HG03064 (cell line): ENCODE measurements around the gene GTF3A.
"Not testable (repeated sequence)": the region's sequence is repeated elsewhere in the genome, so short reads cannot be mapped to it uniquely, and the experiment has no call there.

Experiments
- ATAC-seq: cut with Tn5 transposase; IDR thresholded peaks from one replicate; pipeline ENCODE4 v1.9.1; 2021; ENCODE audit warnings: low read depth; ENCODE audit not compliant: unreplicated experiment

GTF3A gene

GRCh38 chr13:27424246-27425157, at the start of gene GTF3A:
Gene GTF3A, plus strand, starts transcription at chr13:27424619.
- peak; percentile 53 for ATAC-seq

DNA sequence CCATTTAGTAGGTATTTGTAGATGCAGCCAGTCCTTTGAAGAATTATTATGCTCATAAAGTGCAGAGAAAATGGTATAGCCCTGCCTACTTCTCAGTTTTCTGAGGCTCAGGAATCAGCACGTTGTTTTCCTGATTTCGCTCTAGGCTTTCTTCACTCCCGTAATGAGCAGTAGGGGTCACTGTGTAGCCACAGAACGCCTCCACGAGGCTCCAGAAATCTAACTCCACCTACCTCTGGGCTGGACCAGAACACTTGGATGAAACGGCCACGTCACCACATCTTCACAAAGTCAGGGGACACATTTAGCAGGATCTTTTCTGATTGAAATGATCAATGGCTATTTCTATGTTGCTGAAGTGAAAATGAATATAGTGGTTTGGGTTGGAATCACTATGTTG, 49.8 kb upstream of the GTF3A start:
- ATAC-seq: no peak

- ATAC-seq: no peak
Observed at GRCh38 chr13:27375686-27376326, 48.6 kb upstream of the GTF3A start.

DNA sequence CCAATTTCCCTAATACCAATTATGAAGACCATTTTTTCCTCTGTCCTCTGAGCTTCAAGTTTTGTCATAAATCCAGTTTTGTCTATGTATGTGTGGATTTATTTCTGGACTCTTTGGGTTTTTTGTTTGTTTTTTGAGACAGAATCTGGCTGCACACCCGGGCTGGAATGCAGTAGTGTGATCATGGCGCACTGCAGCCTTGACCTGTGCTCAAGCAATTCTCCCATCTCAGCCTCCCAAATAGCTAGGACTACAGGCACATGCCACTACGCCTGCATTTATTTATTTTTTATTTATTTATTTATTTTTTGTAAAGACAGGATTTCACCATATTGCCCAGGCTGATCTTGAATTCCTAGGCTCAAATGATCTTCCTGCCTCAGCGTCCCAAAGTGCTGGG, 45.3 kb upstream of the GTF3A start:
- no peak for ATAC-seq

- ATAC-seq: no peak
Observed at GRCh38 chr13:27379694-27380641, 44.5 kb upstream of the GTF3A start.

GRCh38 chr13:27381601-27382000, 42.8 kb upstream of the GTF3A start:
- no peak for ATAC-seq

- ATAC-seq: no peak
Observed at GRCh38 chr13:27383104-27383921, 41.1 kb upstream of the GTF3A start.

DNA sequence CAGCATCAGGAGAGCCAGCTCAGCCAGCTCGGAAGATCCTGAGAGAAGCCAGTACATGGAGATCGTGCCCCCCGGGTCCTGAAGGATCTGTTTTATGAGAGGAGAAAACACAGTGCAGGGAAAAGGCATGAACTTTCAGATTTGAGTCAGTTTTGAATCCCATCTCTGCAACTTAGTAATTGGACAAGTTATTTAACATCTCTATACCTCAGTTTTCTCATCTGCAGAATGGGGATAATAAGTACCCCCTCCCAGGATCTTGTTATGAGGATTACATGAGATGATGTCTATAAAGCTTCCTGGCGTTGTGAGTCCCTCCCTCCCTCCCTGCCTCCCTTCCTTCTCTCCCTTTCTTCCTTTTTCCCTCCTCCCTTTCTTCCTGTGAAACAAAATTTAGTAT, 40.1 kb upstream of the GTF3A start:
- ATAC-seq: no peak

GRCh38 chr13:27388241-27388640, 36.2 kb upstream of the GTF3A start:
- no peak for ATAC-seq

DNA sequence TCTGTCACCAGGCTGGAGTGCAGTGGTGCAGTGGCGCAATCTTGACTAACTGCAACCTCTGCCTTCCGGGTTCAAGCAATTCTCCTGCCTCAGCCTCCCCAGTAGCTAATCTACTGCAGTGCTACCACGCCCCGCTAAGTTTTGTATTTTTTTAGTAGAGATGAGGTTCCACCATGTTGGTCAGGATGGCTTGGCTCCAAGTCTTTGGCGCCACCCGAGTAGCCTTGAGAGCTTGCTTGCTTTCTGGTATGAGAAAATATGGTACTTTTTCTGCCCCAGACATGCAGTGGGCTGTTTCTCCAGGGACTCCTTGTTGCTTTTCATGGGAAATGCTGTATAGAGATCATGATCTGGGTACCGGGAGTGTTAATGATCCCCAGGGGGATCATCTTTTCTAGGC, 34.5 kb upstream of the GTF3A start:
- ATAC-seq: no peak

GRCh38 chr13:27391471-27391870, 32.9 kb upstream of the GTF3A start:
- ATAC-seq: no peak

DNA sequence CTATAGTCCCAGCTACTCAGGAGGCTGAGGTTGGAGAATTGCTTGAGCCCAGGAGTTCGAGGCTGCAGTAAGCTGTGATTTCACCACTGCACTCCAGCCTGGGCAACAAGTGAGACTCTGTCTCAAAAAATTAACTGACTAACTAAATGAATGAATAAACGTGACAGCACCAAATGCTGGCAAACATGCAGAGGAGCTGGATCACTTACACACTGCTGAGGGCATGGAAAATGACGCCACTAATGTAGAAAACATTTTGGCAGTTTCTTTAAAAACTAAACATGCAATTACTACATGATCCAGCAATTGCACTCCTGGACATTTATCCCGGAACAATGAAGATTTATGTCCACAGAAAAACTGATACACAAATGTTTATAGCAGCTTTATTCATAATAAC, 31.3 kb upstream of the GTF3A start:
- no peak for ATAC-seq

GRCh38 chr13:27395007-27395510, 29.4 kb upstream of the GTF3A start:
- ATAC-seq: no peak

DNA sequence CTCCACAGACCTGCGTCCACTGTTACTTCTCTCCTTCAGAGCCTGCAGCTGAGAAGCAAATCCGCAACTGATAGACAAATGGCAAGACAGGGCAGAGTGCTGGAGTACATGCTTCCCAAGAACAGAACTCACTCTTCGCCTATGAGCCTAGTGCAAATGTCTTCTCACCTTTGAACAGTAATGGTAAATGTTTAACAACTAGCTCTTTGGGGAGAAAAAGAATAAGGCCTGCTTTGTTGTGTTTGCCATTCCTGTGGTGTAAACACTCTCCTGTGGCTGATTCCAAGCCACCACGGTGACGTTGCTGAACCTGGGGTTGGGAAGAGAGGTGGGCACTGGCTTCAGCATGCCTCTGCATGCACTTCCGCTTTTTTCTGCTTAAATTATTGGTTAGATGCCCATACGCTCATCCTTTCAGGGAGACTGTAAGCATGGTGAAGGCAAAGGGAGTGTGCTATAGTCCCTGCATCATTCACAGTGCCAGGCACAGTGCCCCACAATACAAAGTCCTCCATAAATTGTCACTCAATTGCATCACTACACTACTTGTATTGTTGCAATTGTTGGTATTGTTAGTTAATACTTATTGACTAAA, 28.1 kb upstream of the GTF3A start:
- no peak for ATAC-seq

DNA sequence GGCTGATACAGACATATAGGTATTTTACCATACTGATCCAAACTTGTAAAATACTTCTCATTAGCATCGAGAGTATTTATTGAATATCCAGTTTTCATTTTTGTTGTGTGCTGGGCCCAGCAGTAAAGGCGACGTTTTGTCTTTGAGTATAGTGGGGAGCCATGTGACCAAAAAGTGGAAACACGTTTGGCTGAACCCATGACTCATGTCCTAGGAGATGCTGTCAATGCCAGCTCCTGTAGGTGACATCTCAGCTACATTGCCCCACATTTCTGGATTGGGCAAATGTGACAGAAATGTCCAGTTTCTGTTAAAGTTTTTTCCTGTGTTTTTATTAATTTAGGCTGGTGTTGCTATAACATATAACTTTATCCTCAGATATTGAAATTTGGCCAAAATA, 26.1 kb upstream of the GTF3A start:
- ATAC-seq: no peak

DNA sequence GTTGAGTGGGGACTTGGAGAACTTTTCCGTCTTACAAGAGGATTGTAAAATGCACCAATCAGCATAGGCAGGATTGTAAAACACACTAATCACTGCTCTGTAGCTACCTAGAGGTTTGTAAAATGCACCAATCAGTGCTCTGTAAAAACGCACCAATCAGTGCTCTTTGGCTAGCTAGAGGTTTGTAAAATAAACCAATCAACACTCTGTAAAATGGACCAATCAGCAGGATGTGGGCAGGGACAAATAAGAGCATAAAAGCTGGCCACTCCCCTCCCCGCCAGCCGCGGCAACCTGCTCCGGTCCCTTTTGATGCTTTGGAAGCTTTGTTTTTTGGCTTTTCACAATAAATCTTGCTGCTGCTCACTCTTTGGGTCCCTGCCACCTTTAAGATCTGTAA, 24.0 kb upstream of the GTF3A start:
- not testable (repeated sequence) for ATAC-seq

DNA sequence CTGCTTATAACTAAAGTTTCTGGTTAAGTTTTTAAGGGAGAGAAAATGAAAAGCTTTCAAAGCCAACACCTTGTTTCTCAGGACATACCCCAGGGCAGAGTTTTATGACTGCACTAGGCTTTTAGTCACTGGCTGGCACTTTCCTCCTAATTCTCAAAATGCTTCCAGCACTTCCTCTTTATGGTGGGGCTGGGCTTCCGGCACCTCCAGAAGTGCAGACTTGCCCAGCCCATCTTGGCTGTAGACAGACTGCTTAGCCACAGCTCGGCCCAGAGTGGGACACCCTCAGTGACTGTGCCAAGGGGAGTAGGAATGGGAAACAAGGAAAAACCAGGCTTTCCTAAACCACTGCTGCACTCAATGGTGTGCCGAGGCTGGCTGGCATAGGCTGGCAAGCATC, 23.2 kb upstream of the GTF3A start:
- ATAC-seq: no peak

DNA sequence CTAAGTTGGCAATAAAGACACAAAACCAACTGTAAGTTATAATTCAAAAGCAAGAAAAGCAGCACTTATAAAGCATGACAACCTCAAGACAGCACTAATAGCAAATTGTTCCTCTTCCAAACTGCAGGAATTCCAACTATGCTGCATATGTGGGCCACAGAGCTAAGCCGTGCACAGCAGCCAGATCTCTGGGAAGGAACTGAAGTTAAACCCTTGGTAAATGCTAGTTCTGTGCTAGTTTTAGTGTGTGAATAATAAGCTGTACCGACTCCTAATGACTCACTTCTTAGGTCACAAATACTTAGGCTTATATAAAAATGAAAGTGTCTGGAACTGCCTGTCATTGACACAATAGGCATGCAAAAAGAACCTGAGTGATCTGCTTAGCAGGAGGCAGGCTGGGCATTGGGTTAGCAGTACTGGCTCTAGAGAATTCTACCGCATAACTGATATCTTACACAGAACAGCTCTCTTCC, 21.2 kb upstream of the GTF3A start:
- no peak for ATAC-seq

- ATAC-seq: no peak
Observed at GRCh38 chr13:27403727-27404385, 20.6 kb upstream of the GTF3A start.
